ENCODE results near the gene SACS.
"Not testable (repeated sequence)": the region's sequence is repeated elsewhere in the genome, so short reads cannot be mapped to it uniquely, and the experiment has no call there.

The SACS gene

DNA sequence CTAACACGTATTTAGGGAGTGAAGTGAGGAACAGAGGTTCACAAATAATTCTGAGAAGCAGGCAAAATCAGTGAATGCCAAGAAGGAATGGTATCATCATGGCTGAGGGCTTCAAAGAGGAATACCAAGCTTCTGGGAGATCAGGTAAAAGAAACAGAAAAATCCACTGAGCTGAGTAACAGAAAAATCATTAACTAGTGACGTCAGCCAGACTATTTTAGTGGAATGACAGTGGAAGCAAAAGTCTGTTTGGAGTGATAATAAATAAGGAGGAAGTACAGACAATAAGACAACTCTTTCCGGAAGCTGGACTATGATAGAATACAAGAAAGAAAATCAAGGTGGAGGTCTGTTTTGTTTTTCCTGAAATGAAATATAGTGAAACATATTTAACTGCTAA lies 83.5 kb downstream of the SACS start:
- no peak for DNase-seq

DNA sequence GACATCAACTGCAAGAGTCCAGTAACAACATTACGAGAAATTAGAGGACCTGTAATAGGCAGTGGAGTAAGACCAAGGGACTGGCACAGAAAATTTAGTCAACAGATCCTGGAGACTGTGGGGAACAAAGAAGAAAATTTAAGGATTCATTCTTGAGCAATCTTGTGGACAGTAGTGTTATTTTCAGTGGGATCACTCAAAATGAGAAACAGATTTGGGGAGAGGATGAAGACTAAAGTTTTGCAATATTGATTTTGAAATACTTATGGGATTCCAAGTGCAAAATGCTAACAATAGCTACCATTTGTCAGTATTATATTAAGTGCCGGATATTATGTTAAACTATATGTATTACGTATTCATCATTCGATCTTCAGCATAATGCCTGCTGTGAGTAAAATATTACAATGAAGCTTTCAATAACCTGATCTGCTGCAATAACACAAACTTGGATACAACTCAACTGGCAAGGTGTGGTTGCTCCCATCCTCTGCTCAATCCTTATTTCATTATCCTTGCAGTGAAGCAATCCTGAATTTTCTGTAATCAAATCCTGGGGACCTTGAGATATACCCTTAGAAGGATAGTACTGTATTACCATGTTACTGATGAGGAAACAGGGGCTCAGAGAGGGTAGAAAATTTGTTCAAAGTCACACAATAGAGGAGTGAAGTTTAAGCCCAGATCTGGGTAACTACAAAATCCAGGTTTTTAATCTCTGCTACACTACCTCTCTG lies 84.2 kb downstream of the SACS start:
- DNase-seq = no peak

DNA sequence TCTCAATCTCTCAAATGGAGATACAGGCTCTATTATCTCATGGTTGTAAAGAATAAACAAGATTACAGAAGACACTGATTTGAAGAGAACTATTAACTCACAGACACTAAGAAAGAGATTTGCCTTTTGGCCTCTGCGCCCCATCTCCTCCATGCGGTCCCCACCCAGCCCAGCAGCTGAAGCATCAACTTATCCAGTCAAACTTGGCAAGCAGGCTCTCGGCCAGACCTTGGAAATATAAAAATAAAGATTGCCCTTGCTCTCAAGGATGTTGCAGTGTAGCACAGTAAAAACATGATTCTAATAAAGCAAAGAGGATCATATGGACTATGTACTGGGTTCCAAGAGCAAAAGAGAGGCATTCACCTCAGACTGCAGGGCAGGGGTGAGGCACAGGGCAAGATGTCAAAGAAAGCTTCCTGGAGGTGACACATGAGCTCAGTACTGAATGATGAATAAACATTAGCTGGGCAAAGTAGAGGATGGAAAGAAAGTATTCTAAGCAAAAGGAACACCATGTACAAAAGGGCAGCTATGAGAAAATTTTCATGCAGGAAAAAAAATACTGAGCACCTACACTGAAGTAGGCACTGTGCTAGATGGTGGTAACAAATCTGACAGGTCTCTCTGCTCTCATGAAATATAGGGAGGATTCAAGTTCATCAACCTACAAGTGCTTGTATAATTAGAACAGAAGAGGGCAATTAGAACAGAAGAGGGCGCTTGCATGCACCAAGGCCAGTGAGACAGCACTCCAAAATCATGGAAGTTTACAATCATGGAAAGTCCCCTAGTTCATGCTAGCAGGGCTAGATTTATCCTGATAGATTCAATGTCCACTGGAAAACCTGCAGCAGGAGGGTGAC lies 85.0 kb downstream of the SACS start:
- DNase-seq = no peak

DNA sequence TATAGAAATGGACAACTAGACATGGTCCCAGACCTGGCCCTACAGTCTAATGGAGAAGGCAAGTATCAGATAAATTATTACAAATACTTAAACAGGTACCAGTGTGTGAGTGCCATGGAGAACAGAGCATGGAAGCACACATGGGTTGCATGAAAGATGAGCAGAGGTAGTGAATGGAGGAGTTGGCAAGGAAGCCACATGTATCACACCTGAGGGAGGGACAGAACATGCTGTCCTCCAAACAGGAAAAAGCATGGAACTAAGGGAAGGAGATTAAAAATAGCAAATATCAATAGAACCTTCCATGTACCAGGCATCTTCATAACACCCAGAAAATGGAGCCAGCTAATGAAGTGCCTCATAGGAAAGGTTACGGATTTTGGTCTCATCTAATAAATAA lies 85.9 kb downstream of the SACS start:
- DNase-seq = no peak

DNA sequence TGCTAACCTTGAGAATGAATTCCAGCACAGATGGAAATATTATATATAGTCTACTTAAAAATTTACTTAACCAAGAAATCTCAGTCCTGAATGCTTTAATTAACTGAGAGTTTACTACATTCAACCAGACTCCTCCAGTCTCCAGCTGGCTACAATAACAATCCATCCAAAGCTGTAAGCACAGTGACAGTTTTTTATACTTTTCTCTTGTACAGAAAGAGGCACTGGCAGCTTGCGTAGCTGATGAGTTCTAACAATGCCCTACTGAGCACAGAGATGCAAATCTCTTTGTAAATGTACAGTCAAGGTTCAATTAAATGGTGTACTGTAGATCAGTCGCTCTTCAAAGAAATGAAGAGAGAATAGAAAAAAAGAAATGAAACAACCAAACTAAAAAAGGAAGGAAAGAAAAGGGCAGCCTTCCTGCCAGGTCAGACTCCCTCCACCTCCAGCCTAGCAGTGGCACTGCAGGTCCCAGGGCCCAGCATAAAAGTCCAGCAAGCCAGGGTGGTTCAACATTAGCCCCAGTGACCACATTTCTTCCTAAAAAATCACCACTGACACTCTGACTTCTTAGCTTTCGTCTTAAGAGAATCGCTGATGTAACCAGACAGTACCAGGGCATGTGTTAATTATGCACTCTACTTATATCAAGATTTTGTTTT lies 88.4 kb downstream of the SACS start:
- no peak for DNase-seq

DNA sequence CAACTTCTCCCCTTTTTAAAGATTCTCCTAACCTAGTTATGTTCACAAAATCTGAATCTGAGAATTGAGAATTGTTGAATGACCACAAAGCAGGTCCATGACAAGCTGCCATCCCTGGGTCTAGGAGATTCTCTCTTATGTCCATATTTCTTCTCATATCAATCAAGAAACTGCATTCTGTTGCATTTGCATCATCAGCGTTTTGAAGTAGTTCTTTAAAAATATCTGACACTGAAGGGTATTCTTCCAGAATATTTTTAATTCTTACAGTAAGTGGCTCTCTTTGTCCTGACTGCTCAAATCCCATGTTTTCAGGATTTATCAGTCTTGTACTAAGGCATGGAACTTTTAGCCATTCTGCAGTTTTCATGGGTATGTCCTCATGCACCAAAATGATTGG lies 94.3 kb downstream of the SACS start:
- DNase-seq = no peak

DNA sequence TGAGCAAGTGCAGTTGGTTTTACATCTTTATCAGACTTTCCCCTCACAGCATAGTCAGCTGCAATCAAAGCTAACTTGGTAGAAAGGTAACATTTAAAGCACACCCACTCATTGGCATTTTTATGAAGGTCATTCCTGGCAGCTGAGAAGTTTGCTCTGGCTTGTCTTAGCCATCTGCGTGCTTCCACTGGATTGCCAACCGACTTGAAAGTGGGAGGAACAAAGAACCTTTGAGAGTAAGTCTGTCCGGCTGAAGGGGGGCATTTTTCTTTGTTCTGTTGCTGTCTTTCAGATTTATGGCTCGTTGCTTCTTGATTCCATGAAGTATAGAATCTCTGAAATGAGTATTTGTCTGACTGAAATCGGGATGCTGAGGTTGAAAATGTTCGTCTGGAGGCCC lies 103.1 kb downstream of the SACS start:
- no peak for DNase-seq

DNA sequence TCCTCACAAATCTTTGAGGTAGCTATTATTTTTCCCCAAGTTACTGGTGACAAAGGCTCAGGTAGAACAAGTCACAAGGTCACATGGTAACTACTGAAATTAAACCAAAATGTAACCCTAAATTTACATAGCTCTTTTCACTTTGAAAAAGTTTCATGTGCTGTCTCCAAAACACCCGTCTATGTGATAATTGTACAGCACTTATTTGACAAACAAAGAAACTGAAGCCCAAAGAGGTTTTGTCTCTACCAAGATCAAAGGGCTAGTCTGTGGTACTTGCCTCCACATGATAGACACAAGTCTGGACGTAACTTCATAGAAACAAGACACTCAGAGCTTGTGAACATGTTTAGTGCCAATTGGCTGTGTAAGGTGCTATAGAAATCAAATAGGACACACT lies 108.3 kb downstream of the SACS start:
- DNase-seq = no peak

DNA sequence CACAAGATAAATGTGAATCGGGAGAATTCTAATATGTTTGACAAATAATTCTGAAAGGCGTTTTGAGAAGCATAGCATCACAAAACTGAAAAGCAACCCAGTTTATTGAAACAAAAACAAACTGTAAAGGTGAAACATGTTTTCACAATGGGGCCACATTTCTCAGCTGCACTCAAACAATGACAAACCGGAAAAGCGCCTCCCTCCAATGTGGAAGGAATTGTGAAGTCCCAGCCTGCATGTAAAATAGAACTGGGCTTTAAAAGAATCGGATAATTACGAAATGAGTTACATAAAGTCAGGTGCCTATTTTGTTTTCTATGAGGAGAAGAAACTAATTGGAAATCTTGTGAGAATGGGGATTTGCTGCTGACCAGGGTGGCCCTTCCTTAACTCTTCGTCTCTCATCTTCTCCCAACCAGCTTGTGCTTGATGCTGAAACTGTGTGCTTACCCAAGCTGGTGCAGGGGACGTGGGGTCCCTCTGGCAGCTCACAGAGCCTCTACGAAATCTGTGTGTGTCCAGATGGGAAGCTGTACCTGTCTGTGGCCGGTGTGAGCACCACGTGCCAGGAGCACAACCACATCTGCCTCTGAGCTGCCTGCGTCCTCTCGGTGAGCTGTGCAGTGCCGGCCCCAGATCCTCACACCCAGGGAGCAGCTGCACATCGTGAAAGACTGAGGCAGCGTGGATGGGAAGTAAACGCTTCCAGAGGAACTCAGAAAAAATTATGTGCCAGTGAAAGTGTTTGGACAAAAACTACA lies 109.4 kb downstream of the SACS start:
- DNase-seq = no peak

DNA sequence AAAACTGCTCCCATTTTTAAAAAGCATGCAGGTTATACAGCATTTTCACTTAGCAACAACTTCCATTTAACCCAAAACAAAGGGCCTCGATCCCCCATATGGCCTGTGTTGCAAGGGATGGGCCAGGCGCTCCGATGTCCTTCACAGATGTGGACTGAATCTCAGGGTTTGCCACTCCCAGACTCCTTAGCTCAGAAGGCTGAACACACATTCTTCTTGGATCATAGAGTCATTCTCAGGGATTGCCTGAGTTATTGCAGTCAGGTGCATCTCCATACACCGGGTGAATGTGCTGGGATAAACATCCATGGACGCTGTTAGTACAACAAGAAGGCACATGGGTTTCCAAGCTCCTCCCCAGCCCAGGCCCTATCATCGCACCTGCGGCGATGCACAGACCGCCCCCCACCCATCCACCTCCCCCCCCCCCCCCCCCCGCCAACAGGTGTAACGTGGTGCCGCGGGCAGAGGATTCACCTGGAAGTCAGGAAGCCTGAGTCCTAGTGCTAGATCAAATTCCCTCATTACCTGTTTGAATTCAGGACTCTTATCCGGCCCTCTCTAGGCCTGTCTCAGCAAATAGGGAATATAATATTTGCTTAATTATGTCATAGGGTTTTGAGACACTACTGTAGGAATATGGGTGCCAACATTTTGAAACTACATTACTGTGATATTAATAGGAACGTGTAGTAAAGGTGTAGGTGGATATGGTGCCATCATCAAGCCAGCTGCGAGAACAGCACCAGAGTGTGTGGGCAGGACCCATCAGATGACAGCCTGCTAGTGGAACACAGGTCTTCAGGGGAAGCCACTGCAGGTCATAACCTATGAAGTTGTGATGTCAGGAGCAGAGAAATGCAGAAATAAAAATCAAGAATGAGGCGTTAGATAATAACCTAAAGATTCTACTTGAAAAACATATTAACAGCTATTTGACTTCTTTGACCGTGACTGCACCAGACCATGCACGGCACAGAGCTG lies 110.9 kb downstream of the SACS start:
- no peak for DNase-seq

DNA sequence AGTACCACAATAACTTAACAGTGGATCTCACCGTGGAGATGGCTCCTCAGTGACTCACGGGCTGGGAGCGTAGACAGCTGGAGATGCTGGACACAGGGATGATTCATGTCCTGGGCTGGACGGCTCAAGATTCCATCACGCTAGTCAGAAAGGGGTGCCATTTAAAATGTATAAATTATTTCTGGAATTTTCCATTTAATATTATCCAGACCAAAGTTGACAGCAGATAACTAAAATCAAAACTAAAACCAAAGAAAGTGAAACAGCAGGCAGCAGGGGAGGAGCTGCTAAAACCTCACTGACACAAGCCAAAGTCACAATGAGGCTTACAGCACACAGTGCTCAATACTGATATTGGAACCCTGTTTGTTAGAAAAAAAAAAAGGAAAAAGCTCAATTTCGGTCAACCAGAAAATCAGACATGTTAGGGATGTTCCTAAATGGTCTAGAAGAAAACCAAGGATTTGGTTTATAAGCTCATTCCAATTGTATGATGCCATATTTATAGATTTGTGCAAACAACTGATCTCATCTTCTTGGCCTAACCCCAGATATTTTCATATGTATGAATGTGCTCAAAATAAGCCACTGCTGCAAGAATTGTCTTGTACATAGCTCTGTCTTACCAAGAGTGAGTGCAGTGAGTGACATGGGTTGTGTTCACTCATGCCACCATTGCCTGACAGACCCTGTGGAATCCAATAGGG lies 111.8 kb downstream of the SACS start:
- peak in 1 of 2 experiments; percentile 6 for DNase-seq

DNA sequence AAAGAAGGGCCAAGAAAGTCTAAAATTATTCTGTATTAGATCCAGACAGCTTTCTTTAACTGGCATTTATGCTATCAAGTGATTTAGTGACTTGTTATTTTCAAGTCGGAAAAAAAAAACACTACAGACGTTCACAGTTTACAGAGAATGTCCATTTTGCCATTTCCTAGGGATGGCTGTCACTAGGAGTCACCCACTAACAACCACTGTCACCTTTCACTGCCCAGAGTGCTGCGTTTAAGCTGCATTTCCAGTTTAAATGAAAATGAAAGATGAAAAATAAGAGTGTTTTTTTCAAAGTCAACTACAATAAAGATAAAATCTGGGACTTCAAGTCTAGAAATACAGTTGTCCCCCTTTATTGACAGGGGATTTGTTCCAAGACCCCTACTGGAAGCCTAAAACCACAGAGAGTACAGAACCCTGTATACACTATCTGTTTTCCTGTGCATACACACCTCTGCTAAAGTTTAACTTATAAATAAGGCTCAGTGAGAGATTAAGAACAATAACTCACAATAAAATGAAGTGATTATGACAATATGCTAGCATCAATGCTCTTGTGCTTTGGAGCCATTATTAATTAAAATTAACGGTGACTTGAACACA lies 112.5 kb downstream of the SACS start:
- no peak for DNase-seq

DNA sequence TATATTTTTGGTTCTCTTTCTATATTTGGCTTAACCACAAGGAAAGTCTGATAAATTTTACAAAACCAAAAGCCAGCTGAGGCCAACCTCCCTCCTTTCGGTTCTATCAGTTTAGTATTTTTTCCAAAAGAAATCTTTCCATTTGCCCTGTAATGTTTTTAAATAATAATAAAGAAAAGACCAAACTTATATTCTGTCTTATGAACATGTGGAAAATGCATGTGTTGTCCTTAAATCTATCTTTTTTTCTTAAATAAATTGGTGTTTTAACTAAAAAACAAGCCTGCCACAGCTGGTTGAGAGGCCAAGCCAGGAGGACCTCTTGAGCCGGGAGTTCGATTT lies 113.6 kb downstream of the SACS start:
- DNase-seq = no peak

DNA sequence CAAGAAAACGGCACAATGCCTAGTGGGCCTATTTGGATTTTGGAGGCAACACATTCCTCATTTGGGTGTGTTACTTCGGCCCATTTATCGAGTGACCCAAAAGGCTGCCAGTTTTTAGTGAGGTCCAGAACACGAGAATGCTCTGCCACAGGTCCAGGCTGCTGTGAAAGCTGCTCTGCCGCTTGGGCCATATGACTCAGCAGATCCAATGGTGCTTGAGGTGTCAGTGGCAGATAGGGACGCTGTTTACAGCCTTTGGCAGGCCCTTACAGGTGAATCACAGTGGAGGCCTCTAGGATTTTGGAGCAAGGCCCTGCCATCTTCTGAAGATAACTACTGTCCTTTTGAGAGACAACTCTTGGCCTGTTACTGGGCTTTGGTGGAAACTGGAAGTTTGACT lies 118.7 kb downstream of the SACS start:
- DNase-seq = not testable (repeated sequence)

DNA sequence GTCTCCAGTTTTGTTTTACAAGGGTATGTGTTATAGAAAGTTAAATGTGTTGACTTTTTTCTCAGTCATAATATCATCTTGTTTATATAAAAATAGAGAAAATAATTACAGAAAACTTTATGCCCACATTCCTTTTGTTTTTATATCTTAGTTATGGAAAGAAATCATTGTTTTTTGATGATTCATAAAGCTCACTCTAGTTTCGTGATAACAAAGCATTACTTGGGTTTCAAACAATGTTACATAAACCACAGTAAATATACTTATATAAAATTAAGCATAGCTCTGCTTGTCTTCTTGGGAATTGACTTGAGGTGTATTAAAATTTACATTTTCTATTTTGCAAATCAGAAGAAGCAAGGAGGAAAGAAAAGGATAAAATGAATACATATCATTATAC lies 140.9 kb downstream of the SACS start:
- DNase-seq = no peak

DNA sequence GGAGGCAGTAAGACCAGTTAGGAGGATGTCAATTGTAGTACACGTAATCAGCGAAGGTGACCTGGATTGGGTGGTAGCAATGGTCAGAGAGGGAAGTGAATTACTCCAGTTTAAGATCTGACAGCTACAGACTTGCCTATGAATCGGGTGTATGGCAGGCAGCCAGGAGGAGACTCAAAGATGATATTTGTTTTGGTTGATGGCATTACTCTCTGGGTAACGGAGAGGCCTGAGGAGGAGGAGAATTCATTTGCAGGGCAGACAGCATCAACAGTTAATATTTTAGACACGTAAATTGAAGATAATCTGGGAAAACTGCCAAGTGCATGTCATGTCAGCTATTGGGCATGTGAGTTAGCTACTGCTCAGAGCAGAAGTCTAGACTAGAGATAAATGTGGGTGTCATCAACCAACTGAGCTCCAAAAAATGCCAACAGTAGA lies 143.6 kb downstream of the SACS start:
- no peak for DNase-seq

DNA sequence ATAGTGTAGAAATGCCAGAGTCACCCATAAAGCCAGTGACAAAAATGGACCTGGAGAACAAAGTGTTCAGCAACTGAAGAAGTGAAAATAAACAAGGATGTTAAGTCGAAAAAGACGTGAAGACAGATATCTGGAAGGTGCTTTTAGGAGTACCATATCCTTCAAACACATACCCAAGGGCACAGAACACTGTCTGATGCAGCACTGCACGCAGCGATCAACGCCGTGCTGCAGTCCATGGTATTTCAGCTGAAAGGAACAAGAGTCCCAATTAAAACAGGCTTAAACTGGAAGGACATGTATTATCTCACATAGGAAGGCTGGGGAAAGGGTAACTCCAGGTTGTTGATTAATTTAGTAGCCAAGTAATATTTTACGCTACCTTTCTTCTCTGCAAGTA lies 144.5 kb downstream of the SACS start:
- DNase-seq = no peak

DNA sequence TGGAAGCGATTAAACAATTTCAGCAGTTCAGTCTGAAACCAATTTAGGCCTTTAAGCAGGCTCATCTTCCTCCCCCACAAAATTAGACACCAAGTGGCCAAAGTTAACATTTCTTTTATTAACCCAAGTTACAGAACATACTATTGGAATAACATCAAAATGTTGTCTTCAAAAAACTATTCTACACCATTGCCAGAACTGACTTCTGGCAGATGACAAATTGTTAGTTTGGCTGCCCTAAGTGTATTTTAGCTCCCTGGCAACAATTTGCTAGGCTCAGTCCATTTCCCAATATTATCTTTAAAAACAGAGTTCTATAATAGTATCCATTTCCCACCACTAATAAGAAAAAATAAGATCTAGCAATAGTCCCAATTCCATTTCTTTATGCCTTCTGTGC lies 144.9 kb downstream of the SACS start:
- DNase-seq = no peak

DNA sequence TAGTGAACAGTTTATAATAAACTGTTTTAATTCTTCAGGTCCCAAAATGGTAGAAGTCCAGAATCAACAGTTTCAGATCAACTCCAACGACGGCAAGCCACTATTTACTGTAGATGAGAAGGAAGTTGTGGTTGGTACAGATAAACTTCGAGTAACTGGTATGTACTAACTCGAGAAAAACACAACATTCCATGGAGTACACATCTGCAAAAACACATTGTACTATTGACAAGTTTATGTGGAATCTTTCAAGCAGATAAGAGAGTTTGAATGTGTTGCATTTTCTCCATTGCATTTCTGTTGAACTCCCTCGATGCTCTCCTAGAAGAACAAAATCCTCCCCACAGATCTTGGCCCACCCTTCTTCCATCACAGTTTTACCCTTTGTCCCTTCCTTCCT lies 154.2 kb downstream of the SACS start:
- no peak for DNase-seq

All from activated CD4-positive, alpha-beta T cell treated with anti-CD3 and anti-CD28 coated beads, Interleukin-2, amount 50 U/mL, for 48 hours (primary cell).